Measurements from ENCODE around the gene PCDH1. TPM values are rescaled to one million over a fixed set of nuclear protein-coding genes. Genes with fewer than 3 reads are reported as not detected.

PCDH1 gene
- total RNA-seq, 1 donor from 2014 or later = 36.4 TPM

DNA sequence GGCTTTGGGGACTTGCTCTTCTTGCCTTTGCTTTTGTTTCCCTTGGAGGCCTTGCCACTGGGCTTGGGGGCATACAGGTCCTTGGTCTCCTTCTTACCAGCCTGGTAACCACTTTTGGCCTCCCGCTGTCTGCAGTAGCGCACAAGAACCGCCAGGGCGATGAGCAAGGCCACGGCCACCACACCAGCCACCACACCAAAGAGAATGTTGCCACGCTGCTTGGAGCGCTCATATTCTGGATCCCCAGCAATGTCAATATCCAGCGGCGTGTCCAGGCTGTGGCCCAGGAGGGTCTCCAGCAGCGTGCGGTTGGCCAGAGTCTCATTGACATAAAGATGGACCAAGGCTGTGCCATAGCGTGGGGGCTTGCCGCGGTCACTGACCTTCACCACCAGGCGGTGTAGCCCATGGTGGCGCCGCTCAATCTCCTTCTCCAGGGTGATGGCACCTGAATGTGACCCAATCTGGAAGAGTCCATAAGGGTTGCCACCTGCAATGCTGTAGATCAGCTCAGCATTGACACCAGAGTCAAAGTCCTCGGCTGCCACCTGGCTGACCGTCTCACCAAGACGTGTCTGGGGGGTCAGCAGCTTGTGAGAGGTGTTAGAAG is 14.5 kb downstream of the PCDH1 start:
- ATAC-seq = no peak
- intact Hi-C loops (cut with DNase I) = no loop called here
- DNase-seq (ENCODE audit: low spot score) = no peak

DNA sequence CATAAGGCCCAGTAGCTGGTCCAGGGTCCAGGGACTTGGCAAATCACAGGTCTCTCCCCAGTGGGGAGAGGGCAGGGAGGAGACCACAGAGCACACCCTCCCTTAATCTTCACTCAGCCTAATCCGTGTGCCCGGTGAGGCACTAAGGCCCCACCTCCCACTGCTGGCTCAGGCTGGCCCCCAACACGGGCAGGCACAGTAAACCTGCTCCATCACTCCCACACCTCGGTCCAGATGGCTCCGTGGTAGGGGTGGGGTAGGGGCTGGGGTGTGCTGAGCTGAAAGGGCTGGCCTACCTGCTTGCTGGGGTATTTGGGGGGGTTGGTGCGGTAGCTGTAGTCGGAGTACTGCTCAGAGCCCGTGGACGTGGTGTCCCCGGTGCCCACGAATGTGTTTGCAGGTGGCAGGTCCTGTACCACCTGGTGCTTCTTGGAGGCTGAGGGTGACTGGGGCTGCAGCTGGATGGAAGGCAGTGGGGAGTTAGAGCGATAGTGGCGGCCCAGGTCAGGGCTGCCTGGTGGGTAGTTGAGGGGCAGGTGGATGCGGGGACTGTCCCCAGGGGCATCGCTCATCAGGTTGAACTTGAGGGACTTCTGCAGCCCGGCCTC is 15.2 kb downstream of the PCDH1 start:
- intact Hi-C loops (cut with DNase I) = no loop called here
- no peak for ATAC-seq

DNA sequence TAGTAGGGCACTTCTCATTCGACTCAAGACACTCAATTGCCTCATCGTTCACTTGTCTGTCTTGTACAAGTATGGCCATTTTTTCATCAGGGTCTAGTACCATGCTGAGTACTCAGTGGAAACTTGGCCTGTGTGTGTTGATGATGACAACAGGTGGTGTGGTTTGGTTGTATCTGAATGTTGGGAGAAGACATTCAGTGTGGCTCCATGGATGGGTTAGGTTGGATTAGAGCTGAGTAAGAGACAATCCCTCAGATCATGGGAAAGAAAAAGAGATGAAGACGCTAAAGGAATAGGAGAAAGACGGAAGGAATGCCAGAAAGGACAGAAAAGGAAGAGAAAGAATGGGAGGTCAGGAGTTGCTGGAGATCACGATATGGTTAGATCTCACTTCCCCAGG is 17.0 kb downstream of the PCDH1 start:
- DNase-seq (ENCODE audit: low spot score) (no peak), ATAC-seq (no peak)
- intact Hi-C loops (cut with DNase I) = no loop called here

More for the DNA sequence above, 15.2 kb downstream of the PCDH1 start:
- DNase-seq (ENCODE audit: low spot score) = no peak

DNA sequence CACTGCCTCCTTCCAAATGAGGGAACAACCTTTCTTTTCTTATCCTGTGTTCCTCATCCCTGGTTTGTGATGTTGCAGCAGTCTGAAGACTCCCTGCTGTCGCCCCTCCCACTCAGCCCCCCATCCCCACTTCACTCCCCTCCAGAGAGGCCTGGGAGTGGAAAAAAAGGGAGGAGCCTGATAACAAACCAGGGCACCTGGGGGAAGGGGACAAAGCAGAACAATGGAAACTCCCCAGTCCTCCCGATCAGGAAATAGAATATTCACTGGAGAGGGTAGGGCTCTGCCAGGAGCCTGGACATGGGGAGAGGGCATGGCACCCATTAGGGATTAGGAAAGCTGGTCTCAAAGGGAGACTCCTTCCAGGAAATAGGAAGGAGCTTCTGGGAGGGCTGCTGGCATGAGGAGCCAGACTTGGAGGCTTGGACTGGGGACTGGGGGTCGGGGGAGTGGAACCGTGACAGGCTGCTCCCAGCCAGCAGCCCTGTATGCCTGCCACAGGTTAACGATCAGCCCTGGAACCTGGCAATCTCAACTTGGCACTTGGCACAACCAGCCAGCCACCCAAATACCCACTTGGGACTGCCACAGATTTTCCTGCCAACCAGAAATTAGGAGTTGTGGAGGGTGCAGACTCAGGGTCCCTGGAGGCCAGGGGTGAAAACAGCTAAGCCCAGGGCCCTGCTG is 20.0 kb downstream of the PCDH1 start:
- no peak for ATAC-seq
- DNase-seq (ENCODE audit: low spot score) = no peak
- intact Hi-C loops (cut with DNase I) = no loop called here

DNA sequence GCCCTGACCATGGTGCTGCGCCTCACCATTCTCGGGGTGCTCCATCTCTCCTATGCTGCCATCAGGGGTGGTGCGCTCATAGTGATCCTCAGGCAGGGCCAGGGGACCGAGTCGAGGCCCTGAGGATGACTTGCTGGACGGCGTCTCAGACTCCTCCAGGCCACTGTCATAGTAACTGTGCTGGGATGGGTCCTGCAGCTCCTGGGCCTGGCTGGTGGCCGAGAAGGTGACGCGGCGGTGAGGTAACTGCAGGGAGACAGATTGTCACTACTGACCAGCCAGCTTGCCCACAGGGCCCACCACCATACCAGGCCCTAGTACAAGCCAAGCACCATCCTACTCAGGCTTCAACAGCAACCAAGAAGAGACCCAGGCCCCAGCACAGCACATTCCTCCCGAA is 21.0 kb downstream of the PCDH1 start:
- no peak for ATAC-seq
- DNase-seq (ENCODE audit: low spot score) = no peak
- intact Hi-C loops (cut with DNase I) = no loop called here

DNA sequence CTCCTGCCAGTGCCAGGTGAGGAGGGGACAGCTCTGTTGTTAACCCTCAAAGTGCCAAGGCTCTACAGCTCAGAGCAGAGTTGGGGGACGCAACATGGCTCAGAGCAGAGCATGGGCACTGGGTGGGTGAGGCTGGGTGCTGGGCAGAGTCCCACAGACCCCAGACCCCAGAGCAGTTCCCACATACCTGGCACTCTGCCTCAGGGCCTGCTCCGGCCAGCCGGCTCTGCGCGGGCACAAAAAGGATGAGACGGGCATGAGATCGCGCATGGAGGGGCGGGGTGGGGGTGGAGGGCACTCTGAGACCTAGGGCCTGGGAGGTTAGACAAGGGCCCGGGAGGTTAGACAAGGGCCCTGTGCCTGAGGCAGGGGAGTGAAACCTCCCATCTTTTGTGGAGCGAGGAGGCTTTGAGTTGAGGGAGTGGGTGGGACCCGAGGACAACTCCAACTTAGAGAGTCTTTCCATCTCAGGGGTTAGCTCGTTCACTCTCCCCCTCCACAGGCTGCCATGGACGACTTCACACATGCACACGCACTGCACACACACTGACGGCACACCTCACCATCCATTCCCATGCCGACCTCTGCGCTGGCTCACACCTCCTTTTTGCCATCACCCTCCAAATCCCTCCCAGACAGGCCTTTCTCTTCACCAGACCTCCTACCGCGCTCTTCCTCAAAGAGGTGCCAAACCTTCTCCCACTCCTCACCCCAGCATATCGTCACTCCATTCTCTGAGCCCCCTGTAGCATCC is 22.0 kb downstream of the PCDH1 start:
- intact Hi-C loops (cut with DNase I) = no loop called here
- DNase-seq (ENCODE audit: low spot score) = no peak
- ATAC-seq = no peak

DNA sequence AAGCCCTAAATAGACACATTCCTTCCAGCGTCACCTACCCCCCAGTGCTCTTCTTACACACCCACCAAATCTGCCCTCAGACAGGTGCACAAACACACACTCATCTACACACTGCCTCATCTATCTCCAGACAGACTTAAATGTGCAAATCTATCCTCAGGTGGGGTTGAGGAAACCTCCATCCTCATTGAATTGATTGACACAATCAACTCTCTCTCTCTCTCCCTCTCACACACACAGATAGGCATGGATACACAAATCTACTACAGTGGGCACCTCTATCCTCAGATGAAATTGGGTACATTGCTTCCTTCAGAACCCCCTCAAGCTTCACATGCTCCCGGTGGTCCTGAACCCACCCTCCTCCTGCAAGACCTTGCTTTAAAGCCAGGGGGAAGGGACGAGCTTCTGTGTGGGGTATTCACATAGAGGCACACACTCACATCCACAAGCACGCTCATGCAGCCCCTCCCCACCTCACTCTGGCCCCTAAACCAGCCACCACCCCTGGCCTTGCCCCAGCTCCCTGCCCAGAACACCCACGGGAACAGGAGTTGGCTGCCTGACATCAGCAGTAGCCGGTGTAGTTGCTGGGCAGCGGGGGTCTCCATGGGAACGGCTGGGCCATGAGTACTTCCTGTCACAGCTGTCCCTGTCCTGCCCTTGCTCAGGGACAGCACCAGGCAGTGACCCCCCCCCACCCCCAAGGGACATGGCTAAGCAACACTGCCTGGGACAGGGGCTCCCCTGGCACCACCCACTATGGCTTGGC is 22.8 kb downstream of the PCDH1 start:
- ATAC-seq (peak; percentile 31), DNase-seq (ENCODE audit: low spot score) (no peak)
- intact Hi-C loops (cut with DNase I) = no loop called here

DNA sequence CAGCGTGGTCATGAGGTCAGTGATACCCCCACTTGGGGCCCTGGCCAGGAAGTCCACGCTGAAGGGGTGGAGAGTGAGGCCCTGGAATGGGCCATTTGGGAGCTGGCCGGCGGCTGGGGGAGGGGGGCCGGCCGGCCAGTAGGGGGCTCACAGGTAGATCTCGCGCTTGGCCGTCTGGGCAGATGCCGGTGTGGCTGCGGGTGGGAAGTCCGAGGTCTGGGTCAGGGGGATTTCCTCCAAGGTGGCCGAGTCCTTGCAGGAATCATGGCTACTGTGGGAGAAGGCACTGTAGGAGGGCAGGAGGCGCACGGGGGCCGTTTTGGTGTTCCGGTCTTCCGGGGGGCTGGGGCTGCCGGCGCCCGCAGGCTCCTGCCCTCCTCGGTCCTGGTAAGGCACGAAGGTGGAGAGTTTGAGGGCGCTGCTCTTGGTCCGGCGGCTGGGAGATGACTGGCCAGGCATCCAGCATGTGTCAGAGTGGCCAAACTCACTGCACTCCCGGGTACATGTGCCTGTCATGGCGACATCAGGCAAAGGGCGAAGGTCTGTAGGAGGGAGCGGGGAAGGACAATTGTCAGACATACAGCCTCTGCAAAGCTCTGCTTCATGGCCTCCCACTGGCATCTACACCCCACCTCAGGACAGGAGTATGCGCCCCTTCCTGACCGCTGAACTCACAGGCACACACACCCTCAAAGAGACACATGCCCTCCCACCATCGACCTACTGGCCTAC is 24.1 kb downstream of the PCDH1 start:
- intact Hi-C loops (cut with DNase I) = no loop called here
- no peak for ATAC-seq
- DNase-seq (ENCODE audit: low spot score) = no peak

DNA sequence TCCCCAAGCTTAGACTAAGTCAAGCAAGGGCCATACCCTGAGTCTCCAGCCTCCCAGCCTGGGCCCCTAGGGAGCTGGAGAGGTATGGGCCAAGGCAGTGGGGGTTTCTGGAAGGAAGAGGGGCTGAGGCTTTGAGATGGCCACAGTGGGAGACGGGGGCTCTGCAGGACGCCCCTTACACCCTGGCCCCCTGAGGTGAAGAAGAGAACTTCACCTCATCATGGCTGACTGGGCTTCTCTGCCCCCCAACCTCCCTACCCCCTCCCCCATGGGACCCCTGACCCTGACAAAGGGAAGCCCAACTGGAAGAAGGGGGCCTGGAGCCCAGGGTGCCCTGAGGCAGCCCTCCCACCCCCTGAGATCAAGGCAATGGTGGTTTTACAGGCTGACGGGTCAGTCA is 25.8 kb downstream of the PCDH1 start:
- intact Hi-C loops (cut with DNase I) = no loop called here
- DNase-seq (ENCODE audit: low spot score) = no peak
- ATAC-seq = no peak

DNA sequence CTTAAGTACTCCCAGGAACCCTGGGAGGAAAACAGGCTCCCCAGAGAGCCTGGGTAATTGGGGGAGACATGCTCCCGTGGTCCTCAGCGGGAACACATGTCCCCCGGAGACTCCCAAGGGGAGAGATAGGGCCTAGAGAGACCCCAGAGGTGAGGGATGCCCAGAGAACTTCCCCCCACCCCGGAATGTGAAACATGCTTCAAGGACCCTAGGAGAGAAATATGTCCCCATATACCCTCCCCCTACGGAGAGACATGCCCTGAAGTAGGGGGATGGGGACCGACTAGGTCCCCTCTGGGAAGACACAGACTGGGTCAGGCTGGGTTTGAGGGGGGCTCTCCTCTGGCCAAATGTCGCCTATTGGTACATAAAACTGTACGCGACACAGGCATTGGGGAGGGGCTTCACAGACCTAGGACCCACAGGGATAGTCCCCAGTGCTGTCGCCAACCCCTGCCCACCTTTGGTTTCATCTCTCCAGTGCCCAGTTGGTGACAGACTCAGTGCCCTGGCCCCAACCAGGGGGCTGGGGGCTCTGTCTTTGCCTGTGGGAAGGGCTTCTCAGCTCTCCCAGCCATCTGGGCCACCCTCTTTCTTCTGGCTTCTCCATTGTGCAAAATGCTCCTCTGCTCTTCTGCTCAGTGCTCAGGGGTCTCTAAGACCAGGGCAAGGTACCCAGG is 26.9 kb downstream of the PCDH1 start:
- intact Hi-C loops (cut with DNase I) = no loop called here
- DNase-seq (ENCODE audit: low spot score) = no peak
- no peak for ATAC-seq

DNA sequence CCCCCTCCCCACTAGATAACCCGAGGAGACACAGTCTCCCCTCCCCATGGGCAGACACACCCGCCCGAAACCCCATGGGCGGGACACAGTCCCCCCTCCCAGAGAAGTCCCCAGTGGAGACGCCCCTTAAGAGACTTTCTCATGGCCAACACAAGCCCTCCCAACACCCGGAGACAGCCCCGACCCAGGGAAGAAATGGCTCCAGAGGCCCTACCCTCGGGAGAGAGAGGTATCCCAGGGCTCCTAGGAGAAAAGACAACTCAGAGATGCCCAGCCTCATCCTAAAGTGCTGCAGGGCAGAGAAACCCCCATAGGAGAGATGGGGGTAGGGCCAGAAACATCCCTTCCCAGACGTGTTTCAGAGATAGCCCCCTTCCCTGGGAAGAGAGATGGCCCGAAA is 27.4 kb downstream of the PCDH1 start:
- intact Hi-C loops (cut with DNase I) = no loop called here
- DNase-seq (ENCODE audit: low spot score) (no peak), ATAC-seq (no peak)

DNA sequence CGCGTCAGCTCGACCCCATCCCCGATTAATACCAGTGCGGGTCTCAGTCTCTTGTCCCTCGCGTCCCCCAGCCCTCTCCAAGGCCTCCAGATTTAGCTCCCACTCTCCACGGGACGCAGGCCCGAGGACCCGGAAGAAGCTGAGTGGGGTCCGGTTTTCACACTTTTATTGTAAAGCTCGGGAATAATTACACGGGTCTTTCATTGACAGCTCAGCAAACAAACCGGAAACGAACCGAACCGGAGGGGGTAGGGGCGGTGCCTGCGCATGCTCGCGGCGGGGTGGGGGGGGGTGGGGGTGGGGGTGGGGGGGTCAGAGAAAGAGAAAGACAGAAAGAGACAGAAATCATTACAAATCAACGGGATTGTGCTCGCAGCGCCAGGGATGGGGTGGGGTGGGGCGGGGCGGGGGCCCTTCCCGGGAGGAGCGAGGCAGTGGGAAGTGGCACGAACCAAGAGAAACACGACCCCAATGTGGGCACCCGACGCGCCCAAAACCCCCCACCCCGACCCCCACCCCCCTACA is 27.9 kb downstream of the PCDH1 start:
- DNase-seq (ENCODE audit: low spot score) (no peak), ATAC-seq (peak; percentile 80)
- intact Hi-C loops (cut with DNase I) = no loop called here

DNA sequence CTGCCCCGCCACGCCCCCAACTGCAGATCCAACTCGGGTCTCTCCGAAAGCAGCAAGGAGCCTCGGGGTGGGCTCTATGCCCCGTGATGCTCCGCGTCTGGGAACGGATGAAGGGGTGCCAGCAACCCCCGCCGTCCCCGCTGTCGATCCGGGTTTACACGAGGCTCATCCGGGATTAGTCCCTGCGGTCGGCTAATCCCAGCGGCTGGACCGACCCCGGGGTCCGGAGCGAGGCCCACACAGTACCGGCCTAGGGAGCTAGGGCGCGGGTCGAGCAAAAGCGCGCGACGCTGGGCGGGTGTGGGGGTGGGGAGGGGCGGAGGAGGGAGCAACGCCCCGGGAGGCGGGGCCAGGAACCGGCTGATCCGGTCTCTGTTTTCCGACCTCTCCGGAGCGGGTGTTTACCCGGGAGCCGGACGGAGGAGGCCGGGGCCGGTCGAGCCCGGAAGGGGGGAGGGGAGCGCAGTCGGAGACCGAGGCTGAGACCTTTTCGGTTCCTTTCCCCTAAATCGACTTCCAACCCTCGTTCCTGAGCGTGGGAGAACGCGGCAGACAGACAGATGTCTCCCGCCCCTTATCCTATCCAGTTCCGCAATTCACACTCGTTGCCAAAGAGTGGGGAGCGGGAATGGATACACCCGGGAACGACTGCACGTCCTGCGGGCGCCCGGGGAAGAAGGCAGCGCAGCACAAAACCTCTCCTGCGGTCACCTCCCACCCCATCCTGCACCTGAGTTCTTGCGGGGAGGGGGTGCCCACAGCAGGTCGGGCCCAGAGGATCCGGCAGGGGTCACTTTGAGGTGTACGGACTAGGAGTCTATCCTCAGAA is 28.6 kb downstream of the PCDH1 start:
- ATAC-seq = peak; percentile 96
- intact Hi-C loops (cut with DNase I) = no loop called here
- peak; percentile 92 for DNase-seq (ENCODE audit: low spot score)

DNA sequence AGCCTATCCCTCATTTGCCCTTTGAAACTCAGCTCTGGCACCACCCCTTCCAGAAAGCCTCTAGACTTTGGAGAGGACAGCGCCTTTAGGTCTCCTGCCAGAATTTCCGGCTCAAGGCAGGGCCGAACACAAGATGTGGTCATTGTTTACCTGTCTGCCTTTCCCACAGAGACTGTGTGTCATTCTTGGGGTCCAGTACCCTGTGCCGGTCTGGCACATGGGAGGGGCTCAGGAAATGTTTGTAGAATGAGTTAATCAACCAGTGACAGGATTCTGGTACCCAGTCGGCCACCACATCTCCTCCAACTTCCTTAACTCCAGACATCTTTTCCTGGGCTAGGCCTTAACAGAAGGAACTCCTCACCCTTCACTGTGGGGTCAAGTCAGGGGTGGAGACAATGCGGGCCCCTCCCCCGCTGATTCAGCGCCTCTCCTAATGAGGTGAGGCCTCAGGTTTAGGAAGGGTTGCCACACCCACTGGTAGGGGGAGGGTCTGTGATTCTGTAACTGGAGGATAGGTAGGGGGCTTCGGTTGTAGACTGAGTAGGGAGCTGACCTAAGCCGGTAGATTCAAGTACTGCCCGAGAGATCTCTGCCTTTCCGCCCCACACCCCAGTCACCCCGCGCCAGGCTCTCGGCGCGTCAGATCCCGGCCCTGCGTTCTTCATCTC is 29.3 kb downstream of the PCDH1 start:
- intact Hi-C loops (cut with DNase I) = no loop called here
- no peak for DNase-seq (ENCODE audit: low spot score)
- peak; percentile 42 for ATAC-seq

DNA sequence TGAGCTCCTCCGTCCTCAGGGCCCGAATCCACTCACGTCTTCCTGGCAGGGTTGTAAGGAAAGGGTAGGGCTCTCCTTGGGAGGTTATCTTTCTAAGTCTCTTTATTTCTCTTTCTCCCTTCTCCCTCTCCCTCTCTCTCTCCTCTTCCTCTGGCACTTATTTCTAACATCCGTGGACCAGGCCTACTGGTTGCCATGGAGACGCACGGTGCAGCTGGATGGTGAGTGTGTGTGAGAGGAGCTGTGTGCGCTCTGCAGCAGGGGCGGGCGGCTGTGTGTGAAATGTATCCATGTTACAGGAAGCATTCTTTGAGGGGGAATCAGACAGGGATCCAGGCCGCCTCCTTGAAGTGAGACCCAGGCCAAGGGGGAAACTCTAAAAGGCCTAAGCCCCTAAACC is 32.2 kb downstream of the PCDH1 start:
- intact Hi-C loops (cut with DNase I) = no loop called here
- no peak for ATAC-seq
- DNase-seq (ENCODE audit: low spot score) = no peak

DNA sequence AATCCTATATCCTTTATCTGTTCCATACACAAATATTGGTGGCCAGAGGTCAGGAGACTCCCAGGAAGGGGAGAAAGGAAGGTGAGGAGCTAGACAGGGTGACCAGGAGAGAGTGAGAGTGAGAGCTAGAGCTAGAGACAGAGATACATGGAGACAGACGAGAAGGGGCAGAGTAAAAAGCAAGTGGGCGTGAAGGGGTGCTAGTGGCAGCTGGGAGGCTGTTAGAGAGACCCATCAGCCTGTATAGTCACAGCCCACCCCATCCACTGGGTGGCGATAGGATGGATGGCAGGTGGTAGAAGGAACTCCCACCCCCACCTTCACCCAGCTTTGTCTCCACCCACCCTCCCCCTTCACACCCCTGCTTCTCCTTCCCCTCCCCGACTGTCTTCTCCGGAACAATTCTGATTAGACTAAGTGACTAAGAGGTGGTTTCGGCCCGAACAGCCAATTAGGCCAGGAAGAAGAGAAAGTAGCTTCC is 32.8 kb downstream of the PCDH1 start:
- no peak for ATAC-seq
- DNase-seq (ENCODE audit: low spot score) = no peak
- intact Hi-C loops (cut with DNase I) = no loop called here

All from sciatic nerve (tissue), 2 donors.